Astrocyte (in vitro differentiated cells and primary cell): Measurements from ENCODE around the gene CCDC136. TPM values are rescaled to one million over a fixed set of nuclear protein-coding genes. Genes with fewer than 3 reads are reported as not detected.
A peak's percentile ranks its signal among the peaks of the same experiment; 100 is the strongest.

Experiments used
- DNase-seq: peaks from one replicate; pipeline ENCODE4 v3.0.0-alpha.2; 2010; ENCODE audit warnings: low read depth
- FAIRE-seq: peaks from 2 replicates; lab custom pipeline; 2011; peaks lifted over from hg19 to GRCh38; lab: Jason Lieb, UNC
- H2AFZ ChIP-seq: 2 replicates; pipeline ENCODE4 v1.6.0; 2012; ENCODE audit warnings: low read depth, low read length, inconsistent platforms
- H3K27ac ChIP-seq: 2 replicates; pipeline ENCODE4 v1.5.1; 2011; ENCODE audit warnings: low read depth, low read length, inconsistent platforms
- H3K27me3 ChIP-seq: 2 replicates; pipeline ENCODE4 v1.6.0; 2011; ENCODE audit warnings: low read length, inconsistent platforms; ENCODE audit not compliant: insufficient read depth
- H3K36me3 ChIP-seq: 2 replicates; pipeline ENCODE4 v1.5.1; 2011; ENCODE audit warnings: low read length, inconsistent platforms; ENCODE audit not compliant: insufficient read depth
- H3K4me1 ChIP-seq: 2 replicates; pipeline ENCODE4 v1.5.1; 2011; ENCODE audit warnings: low read length, inconsistent platforms; ENCODE audit not compliant: insufficient read depth
- H3K4me2 ChIP-seq: 2 replicates; pipeline ENCODE4 v1.6.0; 2012; ENCODE audit warnings: low read length, inconsistent platforms
- H3K4me3 ChIP-seq: 2 replicates; pipeline ENCODE4 v1.5.1; 2011; ENCODE audit warnings: low read depth, mild to moderate bottlenecking, low read length, inconsistent platforms; ENCODE audit not compliant: insufficient read depth
- H3K79me2 ChIP-seq: 2 replicates; pipeline ENCODE4 v1.6.0; 2012; ENCODE audit warnings: mild to moderate bottlenecking, low read length, inconsistent platforms; ENCODE audit not compliant: insufficient read depth
- H3K9ac ChIP-seq: 2 replicates; pipeline ENCODE4 v1.6.0; 2012; ENCODE audit warnings: mild to moderate bottlenecking, low read length, inconsistent platforms
- H3K9me3 ChIP-seq: 2 replicates; pipeline ENCODE4 v1.5.1; 2012; ENCODE audit warnings: low read depth, mild to moderate bottlenecking, low read length, inconsistent platforms; ENCODE audit not compliant: insufficient read depth
- H4K20me1 ChIP-seq: 2 replicates; pipeline ENCODE4 v1.6.0; 2012; ENCODE audit warnings: low read length, inconsistent platforms; ENCODE audit not compliant: insufficient read depth
- H3K27ac Mint-ChIP-seq: one replicate; pipeline ENCODE4 v1.8.0; 2021; ENCODE audit warnings: mild to moderate bottlenecking, mixed read lengths; ENCODE audit not compliant: unreplicated experiment
- H3K27me3 Mint-ChIP-seq: one replicate; pipeline ENCODE4 v1.8.0; 2021; ENCODE audit warnings: low read depth, mixed read lengths; ENCODE audit not compliant: unreplicated experiment
- H3K36me3 Mint-ChIP-seq: one replicate; pipeline ENCODE4 v1.8.0; 2021; ENCODE audit warnings: low read depth, mixed read lengths; ENCODE audit not compliant: unreplicated experiment
- H3K4me1 Mint-ChIP-seq: one replicate; pipeline ENCODE4 v1.8.0; 2021; ENCODE audit warnings: low read depth, mixed read lengths; ENCODE audit not compliant: unreplicated experiment
- H3K4me3 Mint-ChIP-seq: one replicate; pipeline ENCODE4 v1.8.0; 2021; ENCODE audit warnings: mild to moderate bottlenecking, moderate library complexity, mixed read lengths; ENCODE audit not compliant: unreplicated experiment
- H3K9me3 Mint-ChIP-seq: one replicate; pipeline ENCODE4 v1.8.0; 2021; ENCODE audit warnings: mild to moderate bottlenecking, mixed read lengths; ENCODE audit not compliant: unreplicated experiment
- CTCF ChIP-seq: IDR thresholded peaks from 2 replicates; pipeline ENCODE4 v1.5.1; 2011; ENCODE audit warnings: low read depth, mild to moderate bottlenecking, inconsistent platforms, low read length, moderate library complexity; ENCODE audit not compliant: insufficient read depth
- EZH2 ChIP-seq: IDR thresholded peaks from 2 replicates; pipeline ENCODE4 v1.6.1; 2012; ENCODE audit warnings: mild to moderate bottlenecking, low read length, inconsistent platforms; ENCODE audit not compliant: insufficient read depth
- total RNA-seq: library from RNA; stranded (reverse); gene quantifications from 2 replicates; pipeline ENCODE4 v1.2.1, GENCODE V29; 2021

The CCDC136 gene
- total RNA-seq, 1 donor from 2014 or later: 14.9 TPM

DNA sequence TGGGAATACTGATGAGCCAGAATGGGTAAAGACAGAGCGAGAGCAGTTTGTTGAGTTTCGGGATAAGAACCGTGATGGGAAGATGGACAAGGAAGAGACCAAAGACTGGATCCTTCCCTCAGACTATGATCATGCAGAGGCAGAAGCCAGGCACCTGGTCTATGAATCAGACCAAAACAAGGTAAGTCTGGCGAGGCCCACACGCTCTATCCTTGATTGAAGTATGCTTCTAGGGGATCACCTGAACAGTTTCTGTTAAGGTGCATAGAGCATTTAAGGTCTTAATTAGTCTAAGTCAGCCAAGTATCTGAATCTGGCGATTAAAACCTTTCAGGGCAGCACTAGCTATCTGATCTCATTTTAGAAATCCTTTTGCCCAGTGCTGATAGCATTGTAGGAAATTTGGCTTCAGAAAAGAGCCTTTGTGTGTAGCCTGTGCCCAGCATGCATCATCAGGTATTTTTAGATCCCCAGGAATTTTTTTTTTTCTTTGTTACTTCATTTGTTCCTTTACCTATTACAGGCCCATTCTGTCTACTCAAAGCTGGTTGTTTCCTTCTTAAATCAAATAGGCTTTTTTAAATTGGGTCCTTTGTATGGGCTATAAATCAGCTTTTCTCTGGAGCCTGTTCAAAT is 24.2 kb upstream of the CCDC136 start:
- Histone ChIP-seq H2AFZ (no peak overlapping the region), H4K20me1 (peaks cover 83% of the 10 kb centered on the region), H3K4me2 (no peak overlapping the region), H3K4me3 (no peak overlapping the region), H3K9ac (no peak overlapping the region), H3K9me3 (no peaks in the 10 kb centered on the region), H3K27me3 (no peaks in the 10 kb centered on the region), H3K36me3 (peaks cover 71% of the 10 kb centered on the region), H3K4me1 (peaks cover 3% of the 10 kb centered on the region), H3K27ac (no peak overlapping the region), H3K79me2 (peaks cover 59% of the 10 kb centered on the region)
- H3K9me3 Mint-ChIP-seq: no peaks in the 10 kb centered on the region
- H3K4me1 Mint-ChIP-seq: no peaks in the 10 kb centered on the region
- DNase-seq (no peak), FAIRE-seq (no peak)
- no peak overlapping the region for H3K27ac Mint-ChIP-seq
- TF ChIP-seq CTCF: no peak
- no peak for TF ChIP-seq EZH2
- no peaks in the 10 kb centered on the region for H3K27me3 Mint-ChIP-seq
- peaks cover 36% of the 10 kb centered on the region for H3K36me3 Mint-ChIP-seq
- H3K4me3 Mint-ChIP-seq: no peak overlapping the region

- peaks cover 48% of the 10 kb centered on the region for H3K36me3 Mint-ChIP-seq
Measured at GRCh38 chr7:128770233-128770632, 21.5 kb upstream of the CCDC136 start.

More at GRCh38 chr7:128770233-128770632, 21.5 kb upstream of the CCDC136 start:
- DNase-seq (peak; percentile 71), FAIRE-seq (no peak)
- peaks cover 79% of the 10 kb centered on the region for H4K20me1 ChIP-seq
- peak overlapping the region; percentile 20 for H3K27ac Mint-ChIP-seq
- no peak overlapping the region for H3K27ac ChIP-seq
- no peaks in the 10 kb centered on the region for H3K9me3 ChIP-seq
- no peaks in the 10 kb centered on the region for H3K4me1 Mint-ChIP-seq
- no peak for TF ChIP-seq CTCF
- no peak for TF ChIP-seq EZH2
- H3K4me3 ChIP-seq: no peak overlapping the region
- no peaks in the 10 kb centered on the region for H3K27me3 ChIP-seq
- H3K4me1 ChIP-seq: peaks cover 3% of the 10 kb centered on the region
- H3K79me2 ChIP-seq: peaks cover 38% of the 10 kb centered on the region
- H3K4me3 Mint-ChIP-seq: no peak overlapping the region
- no peaks in the 10 kb centered on the region for H3K27me3 Mint-ChIP-seq
- H3K9ac ChIP-seq: no peak overlapping the region
- H2AFZ ChIP-seq: no peak overlapping the region
- H3K36me3 ChIP-seq: peaks cover 79% of the 10 kb centered on the region
- H3K9me3 Mint-ChIP-seq: peaks cover 4% of the 10 kb centered on the region
- H3K4me2 ChIP-seq: no peak overlapping the region
